ENCODE measurements around the gene STARD9.

- no peak for TF ChIP-seq ZNF462 (CRISPR knock-in tag; IDR thresholded peaks at IDR 0.05)
- TF ChIP-seq CTCF (conservative IDR thresholded peaks at IDR 0.05; ENCODE audit: low read depth in 2 of 2): no peak
- TF ChIP-seq, protein P1, sequence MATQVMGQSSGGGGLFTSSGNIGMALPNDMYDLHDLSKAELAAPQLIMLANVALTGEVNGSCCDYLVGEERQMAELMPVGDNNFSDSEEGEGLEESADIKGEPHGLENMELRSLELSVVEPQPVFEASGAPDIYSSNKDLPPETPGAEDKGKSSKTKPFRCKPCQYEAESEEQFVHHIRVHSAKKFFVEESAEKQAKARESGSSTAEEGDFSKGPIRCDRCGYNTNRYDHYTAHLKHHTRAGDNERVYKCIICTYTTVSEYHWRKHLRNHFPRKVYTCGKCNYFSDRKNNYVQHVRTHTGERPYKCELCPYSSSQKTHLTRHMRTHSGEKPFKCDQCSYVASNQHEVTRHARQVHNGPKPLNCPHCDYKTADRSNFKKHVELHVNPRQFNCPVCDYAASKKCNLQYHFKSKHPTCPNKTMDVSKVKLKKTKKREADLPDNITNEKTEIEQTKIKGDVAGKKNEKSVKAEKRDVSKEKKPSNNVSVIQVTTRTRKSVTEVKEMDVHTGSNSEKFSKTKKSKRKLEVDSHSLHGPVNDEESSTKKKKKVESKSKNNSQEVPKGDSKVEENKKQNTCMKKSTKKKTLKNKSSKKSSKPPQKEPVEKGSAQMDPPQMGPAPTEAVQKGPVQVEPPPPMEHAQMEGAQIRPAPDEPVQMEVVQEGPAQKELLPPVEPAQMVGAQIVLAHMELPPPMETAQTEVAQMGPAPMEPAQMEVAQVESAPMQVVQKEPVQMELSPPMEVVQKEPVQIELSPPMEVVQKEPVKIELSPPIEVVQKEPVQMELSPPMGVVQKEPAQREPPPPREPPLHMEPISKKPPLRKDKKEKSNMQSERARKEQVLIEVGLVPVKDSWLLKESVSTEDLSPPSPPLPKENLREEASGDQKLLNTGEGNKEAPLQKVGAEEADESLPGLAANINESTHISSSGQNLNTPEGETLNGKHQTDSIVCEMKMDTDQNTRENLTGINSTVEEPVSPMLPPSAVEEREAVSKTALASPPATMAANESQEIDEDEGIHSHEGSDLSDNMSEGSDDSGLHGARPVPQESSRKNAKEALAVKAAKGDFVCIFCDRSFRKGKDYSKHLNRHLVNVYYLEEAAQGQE (IDR thresholded peaks at IDR 0.05; ENCODE audit: unreplicated experiment): no peak
- no peak for TF ChIP-seq NANOG (IDR thresholded peaks at IDR 0.05; ENCODE audit: borderline replicate concordance)
- no peak for TF ChIP-seq EZH2 (IDR thresholded peaks at IDR 0.05; ENCODE audit: low read depth, unreplicated experiment)
- no peak for TF ChIP-seq ZNF114 (CRISPR knock-in tag; IDR thresholded peaks at IDR 0.05)
- no peak for TF ChIP-seq EZH2phosphoT487 (IDR thresholded peaks at IDR 0.05; ENCODE audit: unreplicated experiment)
- no peak for TF ChIP-seq JUNB (IDR thresholded peaks at IDR 0.05; ENCODE audit: unreplicated experiment)
These were observed 36.1 kb downstream of the STARD9 start for GRCh38 chr15:42611532-42611931.

All from GM23338 (cell line).